Measurements from ENCODE around the gene CMSS1.

- TF ChIP-seq TAF1 (IDR thresholded peaks at IDR 0.05; ENCODE audit: borderline replicate concordance, low read depth, low read length) (no peak), POLR2A (IDR thresholded peaks at IDR 0.05; ENCODE audit: low read depth, low read length) (no peak)
Measured at GRCh38 chr3:99980606-99981005, 162.9 kb downstream of the CMSS1 start.
